ENCODE results near the gene CD38. TPM values are rescaled to one million over a fixed set of nuclear protein-coding genes. Genes with fewer than 3 reads are reported as not detected.

The CD38 gene
- total RNA-seq, 1 experiment from 2014 or later, result not detected

- no peak for DNase-seq (ENCODE audit: unreplicated experiment)
- H3K27ac Mint-ChIP-seq (ENCODE audit: low read depth, unreplicated experiment), result no peak overlapping the region
- ChIA-PET CTCF (no interaction called here), POLR2A (interaction anchor here (0.7 kb wide), 2 partner anchors 8 to 26 kb away, joined by 3 read pairs; no protein-coding TSS in a partner anchor)
- no TSS peak for BruUV-seq (replicated peaks)
- H3K4me3 Mint-ChIP-seq (ENCODE audit: unreplicated experiment), result no peak overlapping the region
- no peaks in the 10 kb centered on the region for H3K36me3 Mint-ChIP-seq (ENCODE audit: insufficient read depth, unreplicated experiment)
- intact Hi-C loops (cut with micrococcal nuclease), result no loop called here
- H3K4me1 Mint-ChIP-seq (ENCODE audit: insufficient read depth, unreplicated experiment), result no peaks in the 10 kb centered on the region
- TF ChIP-seq CTCF (IDR thresholded peaks at IDR 0.05; ENCODE audit: unreplicated experiment), result no peak
- no peaks in the 10 kb centered on the region for H3K9me3 Mint-ChIP-seq (ENCODE audit: unreplicated experiment)
- H3K27me3 Mint-ChIP-seq (ENCODE audit: insufficient read depth, unreplicated experiment), result no peaks in the 10 kb centered on the region
Measured at GRCh38 chr4:15864651-15865566, 86.8 kb downstream of the CD38 start.

GRCh38 chr4:15868111-15868510, 90.0 kb downstream of the CD38 start:
- H3K27me3 Mint-ChIP-seq (ENCODE audit: insufficient read depth, unreplicated experiment), result no peaks in the 10 kb centered on the region
- H3K9me3 Mint-ChIP-seq (ENCODE audit: unreplicated experiment), result no peaks in the 10 kb centered on the region
- no peaks in the 10 kb centered on the region for H3K36me3 Mint-ChIP-seq (ENCODE audit: insufficient read depth, unreplicated experiment)
- H3K4me3 Mint-ChIP-seq (ENCODE audit: unreplicated experiment), result no peak overlapping the region
- POLR2A ChIA-PET, result no interaction called here
- no TSS peak for BruUV-seq (replicated peaks)
- H3K4me1 Mint-ChIP-seq (ENCODE audit: insufficient read depth, unreplicated experiment), result no peaks in the 10 kb centered on the region
- no peak overlapping the region for H3K27ac Mint-ChIP-seq (ENCODE audit: low read depth, unreplicated experiment)
- CTCF ChIA-PET, result interaction anchor here (0.7 to 0.8 kb wide), 2 partner anchors 14 to 16 kb away, joined by 4 read pairs; no protein-coding TSS in a partner anchor
- no peak for TF ChIP-seq CTCF (IDR thresholded peaks at IDR 0.05; ENCODE audit: unreplicated experiment)
- DNase-seq (ENCODE audit: unreplicated experiment), result peak; percentile 39
- intact Hi-C loops (cut with micrococcal nuclease), result no loop called here

GRCh38 chr4:15868826-15869413, 90.8 kb downstream of the CD38 start:
- Mint-ChIP-seq H3K27me3 (ENCODE audit: insufficient read depth, unreplicated experiment) (no peaks in the 10 kb centered on the region), H3K27ac (ENCODE audit: low read depth, unreplicated experiment) (no peak overlapping the region), H3K4me3 (ENCODE audit: unreplicated experiment) (no peak overlapping the region), H3K4me1 (ENCODE audit: insufficient read depth, unreplicated experiment) (no peaks in the 10 kb centered on the region), H3K36me3 (ENCODE audit: insufficient read depth, unreplicated experiment) (no peaks in the 10 kb centered on the region), H3K9me3 (ENCODE audit: unreplicated experiment) (no peaks in the 10 kb centered on the region)
- BruUV-seq (replicated peaks), result no TSS peak
- intact Hi-C loops (cut with micrococcal nuclease), result no loop called here
- POLR2A ChIA-PET, result no interaction called here
- CTCF ChIA-PET, result interaction anchor here (0.7 to 2.4 kb wide), 4 partner anchors 13 to 63 kb away, joined by 4 to 21 read pairs (median 4); no protein-coding TSS in a partner anchor
- no peak for TF ChIP-seq CTCF (IDR thresholded peaks at IDR 0.05; ENCODE audit: unreplicated experiment)
- DNase-seq (ENCODE audit: unreplicated experiment), result no peak

- Mint-ChIP-seq H3K27ac (ENCODE audit: low read depth, unreplicated experiment) (no peak overlapping the region), H3K4me1 (ENCODE audit: insufficient read depth, unreplicated experiment) (no peaks in the 10 kb centered on the region), H3K27me3 (ENCODE audit: insufficient read depth, unreplicated experiment) (no peaks in the 10 kb centered on the region), H3K36me3 (ENCODE audit: insufficient read depth, unreplicated experiment) (no peaks in the 10 kb centered on the region), H3K9me3 (ENCODE audit: unreplicated experiment) (no peaks in the 10 kb centered on the region), H3K4me3 (ENCODE audit: unreplicated experiment) (no peak overlapping the region)
- TF ChIP-seq CTCF (IDR thresholded peaks at IDR 0.05; ENCODE audit: unreplicated experiment), result no peak
- BruUV-seq (replicated peaks), result no TSS peak
- DNase-seq (ENCODE audit: unreplicated experiment), result no peak
- intact Hi-C loops (cut with micrococcal nuclease), result no loop called here
- ChIA-PET CTCF (interaction anchor here (1.5 to 2.4 kb wide), 3 partner anchors 12 to 86 kb away, joined by 4 to 21 read pairs (median 5); no protein-coding TSS in a partner anchor), POLR2A (interaction anchor here (0.6 kb wide), 2 partner anchors 404 to 1790 kb away, joined by 3 read pairs; no protein-coding TSS in a partner anchor)
Measured at GRCh38 chr4:15870079-15870478, 92.0 kb downstream of the CD38 start.

Data from MCF 10A (cell line).